Prostate gland (tissue), 2 donors: ENCODE measurements around the gene PAK1IP1.

Source experiments
- CTCF ChIP-seq, 4 experiments: fragments of 200-600 bp in 2 of 4; fragments of 450-650 bp in 2 of 4; sonication (generic) in 2 of 4; IDR thresholded peaks; 1 replicate in 3 of 4; 2 replicates in 1 of 4; pipeline ENCODE4 v1.5.1; 2016 to 2019; ENCODE audit warnings: antibody characterized with exemption in 4 of 4, mild to moderate bottlenecking in 2 of 4, moderate library complexity in 2 of 4
- POLR2A ChIP-seq: fragments of 450-650 bp; IDR thresholded peaks from one replicate; pipeline ENCODE4 v1.6.1; 2016; ENCODE audit warnings: antibody characterized with exemption, mild to moderate bottlenecking
- POLR2AphosphoS5 ChIP-seq: sonication (generic); formaldehyde crosslinking; IDR thresholded peaks from one replicate; pipeline ENCODE4 v1.6.1; 2017; ENCODE audit warnings: antibody characterized with exemption

GRCh38 chr6:10695086-10695657 lies 400 bp downstream of the PAK1IP1 start:
- TF ChIP-seq CTCF (IDR thresholded peaks at IDR 0.05) (no peak), POLR2A (no peak), POLR2AphosphoS5 (no peak)
